Measurements from ENCODE around the gene YBEY.

The YBEY gene

DNA sequence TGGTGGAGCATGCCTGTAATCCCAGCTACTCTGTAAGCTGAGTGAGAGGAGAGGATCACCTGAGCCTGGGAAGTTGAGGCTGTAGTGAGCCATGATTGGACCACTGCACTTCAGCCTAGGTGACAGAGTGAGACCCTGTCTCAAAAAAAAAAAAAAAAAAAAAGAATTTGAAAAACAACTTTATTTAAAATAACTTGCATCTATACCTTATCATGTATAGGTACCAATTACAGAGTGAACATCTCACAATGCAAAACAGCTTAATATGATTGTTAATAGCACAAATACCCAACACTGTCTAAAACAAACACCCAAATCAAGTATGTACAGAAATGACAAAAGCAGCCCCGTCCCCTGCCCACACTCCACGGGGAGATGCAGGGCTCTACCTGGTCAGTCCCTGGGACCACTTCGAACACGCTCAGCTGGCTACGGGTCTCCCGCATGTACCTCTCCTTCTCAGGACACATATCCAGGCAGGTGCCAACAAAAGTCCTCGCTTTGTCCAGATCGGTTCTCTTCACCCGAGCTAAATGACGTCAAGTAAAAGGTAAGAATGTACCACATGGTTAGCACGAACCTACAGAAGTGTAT, 11.2 kb upstream of the YBEY start:
- in situ Hi-C loops (cut with HindIII; ENCODE audit: low pct_ligation_motif_present, low sequenced_read_pairs), result no loop called here
- no peak for DNase-seq
- Histone ChIP-seq H3K27ac (no peak overlapping the region), H3K4me3 (ENCODE audit: low read depth, low read length) (no peak overlapping the region), H3K27me3 (replicated peaks) (no peaks in the 10 kb centered on the region), H3K36me3 (replicated peaks) (peaks cover 82% of the 10 kb centered on the region)
- TF ChIP-seq, protein P1, sequence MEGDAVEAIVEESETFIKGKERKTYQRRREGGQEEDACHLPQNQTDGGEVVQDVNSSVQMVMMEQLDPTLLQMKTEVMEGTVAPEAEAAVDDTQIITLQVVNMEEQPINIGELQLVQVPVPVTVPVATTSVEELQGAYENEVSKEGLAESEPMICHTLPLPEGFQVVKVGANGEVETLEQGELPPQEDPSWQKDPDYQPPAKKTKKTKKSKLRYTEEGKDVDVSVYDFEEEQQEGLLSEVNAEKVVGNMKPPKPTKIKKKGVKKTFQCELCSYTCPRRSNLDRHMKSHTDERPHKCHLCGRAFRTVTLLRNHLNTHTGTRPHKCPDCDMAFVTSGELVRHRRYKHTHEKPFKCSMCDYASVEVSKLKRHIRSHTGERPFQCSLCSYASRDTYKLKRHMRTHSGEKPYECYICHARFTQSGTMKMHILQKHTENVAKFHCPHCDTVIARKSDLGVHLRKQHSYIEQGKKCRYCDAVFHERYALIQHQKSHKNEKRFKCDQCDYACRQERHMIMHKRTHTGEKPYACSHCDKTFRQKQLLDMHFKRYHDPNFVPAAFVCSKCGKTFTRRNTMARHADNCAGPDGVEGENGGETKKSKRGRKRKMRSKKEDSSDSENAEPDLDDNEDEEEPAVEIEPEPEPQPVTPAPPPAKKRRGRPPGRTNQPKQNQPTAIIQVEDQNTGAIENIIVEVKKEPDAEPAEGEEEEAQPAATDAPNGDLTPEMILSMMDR (IDR thresholded peaks at IDR 0.05; ENCODE audit: low read depth, low read length, missing control alignments), result no peak

- no peak overlapping the region for H3K27ac ChIP-seq
- H3K27me3 ChIP-seq (replicated peaks), result no peaks in the 10 kb centered on the region
- peaks cover 29% of the 10 kb centered on the region for H3K36me3 ChIP-seq (replicated peaks)
- DNase-seq, result no peak
- H3K4me3 ChIP-seq (ENCODE audit: low read depth, low read length), result no peak overlapping the region
- in situ Hi-C loops (cut with HindIII; ENCODE audit: low pct_ligation_motif_present, low sequenced_read_pairs), result no loop called here
- TF ChIP-seq, protein P1 (IDR thresholded peaks at IDR 0.05; ENCODE audit: low read depth, low read length, missing control alignments), result no peak
Observed at GRCh38 chr21:46284077-46284644, 2.0 kb upstream of the YBEY start.

- Histone ChIP-seq H3K27me3 (replicated peaks) (no peaks in the 10 kb centered on the region), H3K36me3 (replicated peaks) (peaks cover 24% of the 10 kb centered on the region), H3K4me3 (ENCODE audit: low read depth, low read length) (peak overlapping the region; percentile 64), H3K27ac (no peak overlapping the region)
- no peak for DNase-seq
- in situ Hi-C loops (cut with HindIII; ENCODE audit: low pct_ligation_motif_present, low sequenced_read_pairs), result no loop called here
- TF ChIP-seq, protein P1 (IDR thresholded peaks at IDR 0.05; ENCODE audit: low read depth, low read length, missing control alignments), result no peak
Observed at GRCh38 chr21:46284733-46285132, 1.4 kb upstream of the YBEY start.

DNA sequence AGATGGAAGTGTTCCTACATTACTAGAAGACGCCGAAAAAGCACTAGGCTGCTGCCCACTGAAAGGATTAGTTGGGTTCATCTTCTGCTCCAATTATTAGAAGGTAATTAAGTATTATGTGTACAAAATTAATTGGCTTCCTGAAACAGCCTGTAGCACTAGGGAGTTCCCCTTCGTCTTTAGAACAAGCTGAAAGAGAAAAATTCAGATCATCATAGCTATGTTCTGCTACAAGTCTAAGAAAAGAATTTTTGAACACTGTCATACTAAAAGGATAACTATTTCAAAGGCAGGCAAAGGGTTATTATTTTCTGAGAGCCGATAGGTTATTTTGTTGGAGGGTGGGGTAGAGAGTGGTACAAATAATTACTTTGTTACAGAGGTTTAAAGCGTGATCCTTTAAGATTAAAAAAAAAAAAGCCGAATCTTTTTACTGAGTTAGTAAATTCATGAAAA, 908 bp upstream of the YBEY start, which contains the start of gene MCM3AP:
MCM3AP (minus strand) TSS at position 406 of the 456 bp plus-strand sequence; CDS start at position 81, 325 bp downstream.
- Histone ChIP-seq H3K27me3 (replicated peaks) (no peaks in the 10 kb centered on the region), H3K4me3 (ENCODE audit: low read depth, low read length) (peak within 1 kb of the TSS; percentile 64), H3K27ac (peak within 1 kb of the TSS; percentile 90), H3K36me3 (replicated peaks) (peaks cover 20% of the 10 kb centered on the region)
- DNase-seq, result no peak
- TF ChIP-seq, protein P1 (IDR thresholded peaks at IDR 0.05; ENCODE audit: low read depth, low read length, missing control alignments), result no peak
- in situ Hi-C loops (cut with HindIII; ENCODE audit: low pct_ligation_motif_present, low sequenced_read_pairs), result no loop called here

GRCh38 chr21:46286648-46287002, 483 bp downstream of the YBEY start:
- H3K36me3 ChIP-seq (replicated peaks), result peaks cover 13% of the 10 kb centered on the region
- no peaks in the 10 kb centered on the region for H3K27me3 ChIP-seq (replicated peaks)
- peak overlapping the region; percentile 90 for H3K27ac ChIP-seq
- peak overlapping the region; percentile 64 for H3K4me3 ChIP-seq (ENCODE audit: low read depth, low read length)
- in situ Hi-C loops (cut with HindIII; ENCODE audit: low pct_ligation_motif_present, low sequenced_read_pairs), result no loop called here
- TF ChIP-seq, protein P1 (IDR thresholded peaks at IDR 0.05; ENCODE audit: low read depth, low read length, missing control alignments), result no peak
- DNase-seq, result peak; percentile 64

All from brain microvascular endothelial cell (primary cell).